ENCODE data around the gene PPP3R1. TPM values are rescaled to one million over a fixed set of nuclear protein-coding genes. Genes with fewer than 3 reads are reported as not detected.

The PPP3R1 gene
- total and polyA plus RNA-seq, 9 of the 15 experiments (the other 6 are each of a cell fraction or from before 2014, with no cell fraction given) = 3.7 to 70.0 (median 24.8) TPM

DNA sequence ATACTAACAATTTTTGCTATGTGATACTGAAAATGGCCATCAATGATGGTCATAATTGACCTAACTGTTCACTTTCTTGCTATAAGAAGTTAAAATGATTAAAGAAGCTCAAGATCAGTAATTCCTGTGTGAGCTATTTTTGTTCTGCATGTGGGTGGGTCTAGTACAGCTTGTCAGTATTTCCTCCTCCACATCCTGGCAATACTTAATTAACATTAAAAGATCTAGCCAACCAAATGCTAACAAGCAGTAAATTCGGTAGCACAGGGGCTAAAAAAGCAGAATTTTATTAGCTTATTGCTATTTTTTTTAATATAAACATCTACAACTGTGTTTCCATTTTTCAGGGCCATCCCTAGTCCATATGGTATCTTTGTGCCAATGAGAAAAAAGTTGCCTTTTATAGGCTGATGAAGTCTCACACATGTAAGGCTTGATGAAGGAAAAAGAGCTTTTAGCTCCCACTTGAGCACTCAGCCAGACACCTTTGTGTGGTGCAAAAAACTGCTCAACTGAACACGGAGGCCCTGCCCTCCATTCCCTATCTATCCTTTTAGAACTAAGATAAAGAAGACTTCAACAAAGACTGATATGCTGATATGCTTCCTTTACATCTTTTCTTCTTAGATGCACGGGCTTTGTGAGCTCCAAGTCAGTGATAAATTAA is 99.5 kb downstream of the PPP3R1 start:
- H3K4me2 ChIP-seq (ENCODE audit: insufficient read depth, low read length) = no peak overlapping the region
- CTCF ChIA-PET (ENCODE audit: low intra/inter-chr PET ratio) = interaction anchor here (0.5 kb wide), 1 partner anchor 1572 kb away, joined by 3 read pairs; no protein-coding TSS in a partner anchor
- TF ChIP-seq AFF4 (CRISPR knock-in tag; IDR thresholded peaks at IDR 0.05) = no peak
- TF ChIP-seq SP2 (IDR thresholded peaks at IDR 0.05; ENCODE audit: extremely low read depth, low read depth, low read length, poor library complexity, severe bottlenecking) = no peak
- TF ChIP-seq RHOXF2B (CRISPR knock-in tag; conservative IDR thresholded peaks at IDR 0.05) = no peak
- no peak for TF ChIP-seq ZNF77 (CRISPR knock-in tag; IDR thresholded peaks at IDR 0.05)
- TF ChIP-seq NFATC3 (IDR thresholded peaks at IDR 0.05) = no peak
- no peak for TF ChIP-seq CHD1 (IDR thresholded peaks at IDR 0.05; ENCODE audit: low read length)
- TF ChIP-seq HMGXB4 (CRISPR knock-in tag; IDR thresholded peaks at IDR 0.05) = no peak
- no peak for TF ChIP-seq HMBOX1 (IDR thresholded peaks at IDR 0.05)
- TF ChIP-seq, protein P1, sequence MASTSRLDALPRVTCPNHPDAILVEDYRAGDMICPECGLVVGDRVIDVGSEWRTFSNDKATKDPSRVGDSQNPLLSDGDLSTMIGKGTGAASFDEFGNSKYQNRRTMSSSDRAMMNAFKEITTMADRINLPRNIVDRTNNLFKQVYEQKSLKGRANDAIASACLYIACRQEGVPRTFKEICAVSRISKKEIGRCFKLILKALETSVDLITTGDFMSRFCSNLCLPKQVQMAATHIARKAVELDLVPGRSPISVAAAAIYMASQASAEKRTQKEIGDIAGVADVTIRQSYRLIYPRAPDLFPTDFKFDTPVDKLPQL (IDR thresholded peaks at IDR 0.05; ENCODE audit: extremely low read depth, insufficient read length) = no peak
- no peak for TF ChIP-seq SREBF1 (IDR thresholded peaks at IDR 0.05; ENCODE audit: borderline replicate concordance, low read depth, low read length)
- no peak for TF ChIP-seq ESRRA (IDR thresholded peaks at IDR 0.05; ENCODE audit: borderline replicate concordance, low read depth)
- no peak for TF ChIP-seq RBM14 (IDR thresholded peaks at IDR 0.05; ENCODE audit: borderline replicate concordance, insufficient read depth, low read depth, low read length)
- in situ Hi-C loops (cut with MboI) = no loop called here
- POLR2A ChIA-PET = interaction anchor here (0.6 to 2.1 kb wide), 4 partner anchors 9 to 717 kb away, joined by 3 to 9 read pairs (median 5); no protein-coding TSS in a partner anchor
- H4K20me1 ChIP-seq (replicated peaks; ENCODE audit: control insufficient read depth, insufficient read depth, low read length) = no peaks in the 10 kb centered on the region
- H3K27ac ChIP-seq (ENCODE audit: extremely low read depth, low read depth, low read length) = no peak overlapping the region
- no peaks in the 10 kb centered on the region for H3K27me3 ChIP-seq (ENCODE audit: control insufficient read depth in 2 of 2, insufficient read depth in 2 of 2, low read length in 2 of 2)
- 10% methylated on average over 3 of the region's 3 CpGs for WGBS (ENCODE audit: insufficient coverage, low coverage, missing lambda C conversion rate)
- H3K9me1 ChIP-seq (ENCODE audit: control insufficient read depth, insufficient read depth, low read length) = no peaks in the 10 kb centered on the region
- peaks cover 22% of the 10 kb centered on the region for H3K79me2 ChIP-seq (ENCODE audit: control insufficient read depth, insufficient read depth, low read length)
- BruUV-seq (replicated peaks) = no TSS peak
- DNase-seq (ENCODE audit: extremely low read depth in 1 of 4, low spot score in 3 of 4) (no peak), FAIRE-seq (no peak), ATAC-seq (no peak)
- H3K4me1 ChIP-seq (replicated peaks in 1 of 2; ENCODE audit: control insufficient read depth in 2 of 2, insufficient read depth in 2 of 2, low read length in 2 of 2) = peaks cover 11 to 12% of the 10 kb centered on the region in 2 experiments; a peak in 3 of 5 replicates
- H3K4me3 ChIP-seq = no peak overlapping the region
- H2AFZ ChIP-seq (ENCODE audit: low read depth, low read length) = no peak overlapping the region
- intact Hi-C loops (cut with micrococcal nuclease) = no loop called here
- no peaks in the 10 kb centered on the region; the same call in 1 of the 2 replicates for H3K9me3 ChIP-seq (replicated peaks; ENCODE audit: control insufficient read depth, insufficient read depth, low read depth, low read length)
- H3K9ac ChIP-seq (ENCODE audit: insufficient read depth in 1 of 2, low read depth in 2 of 2, low read length in 2 of 2) = no peak overlapping the region
- no peaks in the 10 kb centered on the region; the same call in 2 of the 3 replicates for H3K36me3 ChIP-seq (ENCODE audit: control insufficient read depth, insufficient read depth, low read length)

All from K562 (cell line).